GM19240 (cell line): ENCODE data around the gene SUDS3.
"Not testable (repeated sequence)": the region's sequence is repeated elsewhere in the genome, so short reads cannot be mapped to it uniquely, and the experiment has no call there.

Experiments
- DNase-seq: peaks from one replicate; pipeline ENCODE4 v3.0.0; 2011; ENCODE audit warnings: low spot score; ENCODE audit not compliant: insufficient read length

Gene SUDS3, protein sequence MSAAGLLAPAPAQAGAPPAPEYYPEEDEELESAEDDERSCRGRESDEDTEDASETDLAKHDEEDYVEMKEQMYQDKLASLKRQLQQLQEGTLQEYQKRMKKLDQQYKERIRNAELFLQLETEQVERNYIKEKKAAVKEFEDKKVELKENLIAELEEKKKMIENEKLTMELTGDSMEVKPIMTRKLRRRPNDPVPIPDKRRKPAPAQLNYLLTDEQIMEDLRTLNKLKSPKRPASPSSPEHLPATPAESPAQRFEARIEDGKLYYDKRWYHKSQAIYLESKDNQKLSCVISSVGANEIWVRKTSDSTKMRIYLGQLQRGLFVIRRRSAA

GRCh38 chr12:118376089-118377020, at the start of gene SUDS3:
SUDS3 (plus strand) TSS chr12:118376555; CDS start chr12:118376692, 137 bp downstream.
- DNase-seq, result peak; percentile 70

- no peak for DNase-seq
Measured at GRCh38 chr12:118326991-118327390, 49.4 kb upstream of the SUDS3 start.

GRCh38 chr12:118327391-118327790, 49.0 kb upstream of the SUDS3 start:
- no peak for DNase-seq

GRCh38 chr12:118328486-118329330, 47.6 kb upstream of the SUDS3 start:
- no peak for DNase-seq

GRCh38 chr12:118330421-118331018, 45.8 kb upstream of the SUDS3 start:
- no peak for DNase-seq

DNA sequence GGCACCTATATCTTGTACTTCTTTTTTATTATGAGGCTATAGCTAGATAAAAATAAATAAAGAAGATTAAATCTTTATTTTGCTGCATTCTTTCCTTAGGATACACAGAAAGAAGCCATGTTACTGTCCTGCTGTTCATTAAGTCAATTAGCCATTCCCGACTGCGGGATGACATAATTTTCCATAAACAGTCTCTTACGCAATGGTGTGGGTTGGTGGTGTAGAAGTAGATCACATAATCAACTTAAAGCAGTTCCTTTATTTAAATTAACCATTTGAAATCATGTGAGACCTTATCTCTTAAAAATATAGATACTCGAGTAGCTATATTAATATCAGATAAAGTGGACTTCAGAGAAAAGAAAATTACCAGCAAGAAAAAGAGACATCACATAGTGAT, 43.8 kb upstream of the SUDS3 start:
- DNase-seq, result no peak

DNA sequence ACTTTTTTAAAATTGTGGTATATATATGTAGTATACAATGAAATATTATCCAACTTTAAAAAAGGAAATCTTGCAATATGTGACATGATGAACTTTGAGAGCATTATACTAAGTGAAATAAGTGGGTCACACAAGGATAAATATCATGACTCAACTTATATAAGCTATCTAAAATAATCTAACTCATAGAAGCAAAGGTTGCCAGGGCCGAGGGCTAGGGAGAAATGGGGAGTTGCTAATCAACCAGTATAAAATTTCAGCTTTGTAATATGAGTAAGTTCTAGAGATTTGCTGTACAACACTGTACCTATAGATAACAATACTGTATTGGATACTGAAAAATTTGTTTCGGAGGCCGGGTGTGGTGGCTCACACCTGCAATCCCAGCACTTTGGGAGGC, 42.1 kb upstream of the SUDS3 start:
- DNase-seq, result no peak

- DNase-seq, result no peak
Measured at GRCh38 chr12:118334939-118335567, 41.3 kb upstream of the SUDS3 start.

GRCh38 chr12:118336123-118336522, 40.2 kb upstream of the SUDS3 start:
- no peak for DNase-seq

GRCh38 chr12:118337194-118337838, 39.0 kb upstream of the SUDS3 start:
- no peak for DNase-seq

DNA sequence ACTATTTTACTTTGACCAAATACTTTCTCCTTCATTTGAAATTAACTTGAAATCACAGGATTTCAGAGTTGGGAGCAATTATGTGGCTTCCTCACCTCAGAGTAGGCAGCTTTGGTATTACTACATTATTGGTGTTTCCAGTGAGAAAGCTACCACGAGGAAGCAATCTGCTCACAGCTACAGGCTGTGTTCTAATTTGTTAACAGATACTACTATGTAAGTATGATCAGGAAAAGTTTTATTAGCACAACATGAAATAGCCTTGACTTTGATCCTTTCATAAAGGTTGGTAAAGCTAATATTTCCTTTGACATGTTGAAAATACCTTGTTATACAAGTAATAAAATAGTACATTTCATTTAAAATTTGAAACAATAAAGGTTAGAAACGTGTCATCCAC, 34.3 kb upstream of the SUDS3 start:
- no peak for DNase-seq

- DNase-seq, result no peak
Measured at GRCh38 chr12:118344829-118345228, 31.5 kb upstream of the SUDS3 start.

- no peak for DNase-seq
Measured at GRCh38 chr12:118345355-118345754, 31.0 kb upstream of the SUDS3 start.

- DNase-seq, result no peak
Measured at GRCh38 chr12:118346895-118347294, 29.5 kb upstream of the SUDS3 start.

DNA sequence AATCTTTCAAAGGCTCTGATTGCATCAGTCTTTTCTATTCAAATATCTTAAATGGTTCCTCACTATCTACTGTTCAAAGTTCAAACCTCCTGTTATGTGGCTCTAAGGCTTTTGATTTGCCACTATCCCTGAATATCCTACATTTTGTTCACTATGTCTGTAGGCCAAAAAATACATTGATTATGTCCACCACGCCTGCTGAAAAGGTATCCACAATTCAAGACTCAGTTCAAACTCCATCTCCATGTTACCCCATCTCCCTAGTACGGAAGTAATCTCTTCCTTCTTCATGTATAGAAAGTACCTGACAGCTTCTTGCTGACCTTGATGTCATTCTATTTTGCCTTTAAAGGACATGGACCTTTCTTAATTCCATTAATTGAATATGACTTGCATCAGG, 28.4 kb upstream of the SUDS3 start:
- no peak for DNase-seq

GRCh38 chr12:118350908-118351559, 25.3 kb upstream of the SUDS3 start:
- DNase-seq, result no peak

DNA sequence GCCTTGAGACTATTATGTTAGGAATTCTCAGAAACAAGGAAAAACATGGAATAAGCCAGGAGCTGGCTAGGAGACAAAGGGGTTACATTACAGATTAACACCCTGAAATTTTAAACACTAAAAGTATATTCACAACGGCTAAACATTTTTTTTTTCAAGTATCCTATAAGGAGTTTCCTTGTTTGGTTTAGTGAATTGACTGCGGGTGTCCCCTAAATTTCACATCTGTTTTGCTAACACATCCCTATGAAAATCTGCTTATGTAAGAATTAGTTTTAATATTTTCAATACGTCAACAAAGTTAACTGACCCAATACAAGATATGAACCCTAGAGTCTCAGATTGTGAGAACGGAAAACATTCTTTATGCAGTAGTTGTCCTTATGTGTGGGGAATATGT, 22.6 kb upstream of the SUDS3 start:
- no peak for DNase-seq

- DNase-seq, result not testable (repeated sequence)
Measured at GRCh38 chr12:118354503-118354902, 21.9 kb upstream of the SUDS3 start.

GRCh38 chr12:118354903-118355302, 21.5 kb upstream of the SUDS3 start:
- no peak for DNase-seq

DNA sequence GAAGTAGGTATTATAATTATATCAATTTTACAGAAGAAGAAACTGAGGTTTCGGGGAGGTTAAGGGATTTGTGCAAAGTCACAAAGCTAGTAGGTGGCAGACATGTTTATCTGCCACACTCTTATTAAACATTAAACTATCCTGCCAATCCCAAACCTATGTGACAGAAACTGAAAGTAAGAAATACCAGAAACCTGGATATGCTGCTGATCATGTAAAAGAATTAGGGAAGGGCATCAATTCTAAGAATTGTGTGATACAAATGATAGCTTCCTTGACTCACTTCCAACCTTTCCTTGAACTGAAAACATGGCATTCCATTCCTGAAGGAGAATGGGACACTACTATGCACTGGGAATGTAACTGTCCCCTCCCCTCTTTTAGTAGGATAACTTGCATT, 20.5 kb upstream of the SUDS3 start:
- no peak for DNase-seq
